ENCODE measurements around the gene DCBLD1. TPM values are rescaled to one million over a fixed set of nuclear protein-coding genes. Genes with fewer than 3 reads are reported as not detected.

DCBLD1 gene
- total RNA-seq, 2 experiments from 2014 or later = 0.08 TPM; not detected in 1

DNA sequence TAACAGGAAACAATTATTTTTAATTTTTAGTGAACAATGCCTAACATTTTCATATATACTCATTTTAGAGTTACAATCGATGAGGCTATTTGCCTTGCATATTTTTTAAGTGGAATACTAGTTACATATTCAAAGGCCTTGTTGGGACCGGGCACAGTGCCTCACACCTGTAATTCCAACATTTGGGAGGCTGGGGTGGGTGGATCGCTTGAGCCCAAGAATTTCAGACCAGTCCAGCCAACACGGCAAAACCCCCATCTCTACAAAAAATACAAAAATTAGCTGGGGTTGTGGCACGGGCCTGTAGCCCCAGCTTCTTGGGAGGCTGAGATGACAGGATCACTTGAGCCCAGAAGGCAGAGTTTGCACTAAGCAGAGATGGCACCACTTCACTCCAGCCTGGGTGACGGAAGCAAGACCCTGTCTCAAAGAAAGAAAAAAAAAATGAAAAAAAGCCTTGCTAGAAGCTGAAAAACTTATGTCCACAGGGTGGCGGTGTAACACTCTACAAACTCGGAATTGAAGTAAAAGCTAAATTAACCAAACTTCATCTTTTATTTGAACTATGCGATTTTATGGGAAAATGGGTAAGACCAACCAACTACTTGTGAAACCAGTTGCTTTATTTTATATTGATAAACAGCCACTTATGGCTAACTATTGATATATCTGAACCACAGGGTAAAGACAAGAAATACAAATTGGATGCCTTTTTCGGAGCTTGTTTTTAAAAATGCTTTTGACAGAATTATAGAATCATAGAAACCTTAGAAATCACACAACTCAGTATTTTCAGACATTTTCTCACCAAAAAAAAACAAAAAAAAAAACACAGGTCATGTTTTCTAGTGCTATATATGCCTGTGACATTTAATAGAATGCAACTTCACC lies 32.7 kb upstream of the DCBLD1 start:
- Histone ChIP-seq H4K20me1 (ENCODE audit: insufficient read depth, low read length) (no peaks in the 10 kb centered on the region), H3K27ac (ENCODE audit: low read depth, low read length, poor library complexity, severe bottlenecking) (no peak overlapping the region), H3K9me2 (ENCODE audit: insufficient read depth, low read length) (no peaks in the 10 kb centered on the region), H3K4me1 (ENCODE audit: insufficient read depth, low read length, poor library complexity, severe bottlenecking) (no peaks in the 10 kb centered on the region), H3K36me3 (ENCODE audit: insufficient read depth, low read length) (no peaks in the 10 kb centered on the region), H3K4me3 (ENCODE audit: low read depth, low read length, poor library complexity, severe bottlenecking) (no peak overlapping the region), H2AFZ (ENCODE audit: low read length) (no peak overlapping the region), H3K4me2 (ENCODE audit: low read length) (no peak overlapping the region), H3K79me2 (ENCODE audit: insufficient read depth, low read depth, low read length) (no peaks in the 10 kb centered on the region), H3K9me3 (ENCODE audit: low read length) (no peaks in the 10 kb centered on the region)
- CTCF ChIA-PET (ENCODE audit: unreplicated experiment) = no interaction called here
- intact Hi-C loops (cut with micrococcal nuclease; ENCODE audit: unreplicated experiment) = loop anchor here (1.0 to 10.0 kb wide), 3 partner anchors 107 to 385 kb away; no protein-coding TSS in a partner anchor
- POLR2A ChIA-PET = interaction anchor here (0.6 to 0.8 kb wide), 3 partner anchors 101 to 1418 kb away, joined by 3 to 4 read pairs (median 3); no protein-coding TSS in a partner anchor
- TF ChIP-seq CTCF (conservative IDR thresholded peaks at IDR 0.05; ENCODE audit: low read length) (peak; percentile 86), EZH2phosphoT487 (IDR thresholded peaks at IDR 0.05; ENCODE audit: borderline replicate concordance, low read depth, low read length) (no peak)
- peak; percentile 62 for DNase-seq (ENCODE audit: low spot score)
- no TSS peak for BruUV-seq (replicated peaks)

DNA sequence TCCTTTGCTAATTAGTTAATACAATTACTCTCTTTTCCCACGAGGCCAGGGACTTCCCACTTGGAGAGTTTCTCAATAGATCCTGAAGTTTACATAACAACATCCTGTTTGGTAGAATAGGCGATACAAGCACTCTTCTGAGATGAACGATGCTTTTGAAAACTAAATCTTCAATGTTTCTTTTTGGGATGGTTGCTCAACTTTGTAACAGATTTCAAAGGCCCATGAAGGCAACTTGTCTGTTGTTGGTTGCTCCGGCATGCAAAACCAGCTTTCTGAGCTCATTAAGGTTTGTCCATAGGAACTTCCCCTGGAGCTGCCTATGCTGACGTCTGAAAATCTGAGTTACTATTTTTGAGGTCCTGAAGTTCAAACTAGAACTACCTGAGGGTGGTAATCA lies 30.8 kb upstream of the DCBLD1 start:
- TF ChIP-seq EZH2phosphoT487 (IDR thresholded peaks at IDR 0.05; ENCODE audit: borderline replicate concordance, low read depth, low read length) (no peak), CTCF (conservative IDR thresholded peaks at IDR 0.05; ENCODE audit: low read length) (no peak)
- no peak for DNase-seq (ENCODE audit: low spot score)
- Histone ChIP-seq H3K4me1 (ENCODE audit: insufficient read depth, low read length, poor library complexity, severe bottlenecking) (no peaks in the 10 kb centered on the region), H3K9me3 (ENCODE audit: low read length) (no peaks in the 10 kb centered on the region), H3K79me2 (ENCODE audit: insufficient read depth, low read depth, low read length) (no peaks in the 10 kb centered on the region), H4K20me1 (ENCODE audit: insufficient read depth, low read length) (no peaks in the 10 kb centered on the region; the same call in 1 of the 2 replicates), H3K4me3 (ENCODE audit: low read depth, low read length, poor library complexity, severe bottlenecking) (no peak overlapping the region), H3K27ac (ENCODE audit: low read depth, low read length, poor library complexity, severe bottlenecking) (no peak overlapping the region), H2AFZ (ENCODE audit: low read length) (no peak overlapping the region), H3K9me2 (ENCODE audit: insufficient read depth, low read length) (no peaks in the 10 kb centered on the region), H3K4me2 (ENCODE audit: low read length) (no peak overlapping the region), H3K36me3 (ENCODE audit: insufficient read depth, low read length) (no peaks in the 10 kb centered on the region)
- ChIA-PET CTCF (ENCODE audit: unreplicated experiment) (interaction anchor here (0.5 kb wide), 1 partner anchor 434 kb away, joined by 3 read pairs; no protein-coding TSS in a partner anchor), POLR2A (no interaction called here)
- no TSS peak for BruUV-seq (replicated peaks)
- intact Hi-C loops (cut with micrococcal nuclease; ENCODE audit: unreplicated experiment) = loop anchor here (2.0 to 10.0 kb wide), 2 partner anchors 105 to 383 kb away; no protein-coding TSS in a partner anchor
